OCI-LY3 (cell line): Measurements from ENCODE around the gene C11orf21.

Experiments
- H2AFZ ChIP-seq: fragments of 200-600, 300-600 bp; shearing (Covaris generic); 2 replicates; pipeline ENCODE4 v1.6.0; 2014; ENCODE audit warnings: antibody characterized with exemption, low read depth, low read length
- H3K27ac ChIP-seq: fragments of 200-600, 300-600 bp; sonication (generic); 2 replicates; pipeline ENCODE4 v1.5.1; 2014; ENCODE audit warnings: mild to moderate bottlenecking, low read length, moderate library complexity, mixed read lengths
- H3K27me3 ChIP-seq: fragments of 200-600, 300-600 bp; sonication (generic); 2 replicates; pipeline ENCODE4 v1.6.1; 2014; ENCODE audit warnings: low read depth, low read length, mixed read lengths
- H3K36me3 ChIP-seq: fragments of 200-600, 300-600 bp; sonication (generic); replicated peaks from 2 replicates; pipeline ENCODE3; 2014; ENCODE audit warnings: low read depth, low read length, mixed read lengths
- H3K4me1 ChIP-seq: fragments of 300-600, 200-600 bp; sonication (generic); 2 replicates; pipeline ENCODE4 v1.6.1; 2014; ENCODE audit warnings: low read length, mixed read lengths
- H3K4me2 ChIP-seq: fragments of 200-600, 300-600 bp; sonication (generic); 2 replicates; pipeline ENCODE4 v1.6.1; 2014; ENCODE audit warnings: low read length, mixed read lengths
- H3K4me3 ChIP-seq: fragments of 300-600, 200-600 bp; sonication (generic); 2 replicates; pipeline ENCODE4 v1.5.1; 2014; ENCODE audit warnings: antibody characterized with exemption, mild to moderate bottlenecking, low read length, moderate library complexity
- H3K79me2 ChIP-seq: fragments of 300-600, 200-600 bp; shearing (Covaris generic); 2 replicates; pipeline ENCODE4 v1.6.1; 2014; ENCODE audit warnings: mild to moderate bottlenecking, low read length, mixed read lengths
- H3K9ac ChIP-seq: fragments of 300-600, 200-600 bp; shearing (Covaris generic); 2 replicates; pipeline ENCODE4 v1.6.0; 2014; ENCODE audit warnings: mild to moderate bottlenecking, low read length, moderate library complexity
- H3K9me3 ChIP-seq: fragments of 200-600, 300-600 bp; shearing (Covaris generic); 2 replicates; pipeline ENCODE4 v1.6.1; 2014; ENCODE audit warnings: low read length, mixed read lengths; ENCODE audit not compliant: insufficient read depth
- H4K20me1 ChIP-seq: fragments of 200-600, 300-600 bp; sonication (generic); 2 replicates; pipeline ENCODE4 v1.6.1; 2016; ENCODE audit warnings: low read length, mixed read lengths; ENCODE audit not compliant: insufficient read depth
- CTCF ChIP-seq: fragments of 200-600, 300-600 bp; sonication (generic); IDR thresholded peaks from 2 replicates; pipeline ENCODE4 v1.5.1; 2014; ENCODE audit warnings: antibody characterized with exemption, low read length, low read depth
- EZH2phosphoT487 ChIP-seq: fragments of 200-600 bp; shearing (Covaris generic); IDR thresholded peaks from 2 replicates; pipeline ENCODE4 v1.6.1; 2018; ENCODE audit warnings: antibody characterized with exemption, mixed run types, low read depth

C11orf21 gene

GRCh38 chr11:2295971-2296912 is 5.5 kb downstream of the C11orf21 start:
- H3K9me3 ChIP-seq: no peaks in the 10 kb centered on the region
- no peak overlapping the region for H3K4me3 ChIP-seq
- H3K4me2 ChIP-seq: no peak overlapping the region
- H3K36me3 ChIP-seq: no peaks in the 10 kb centered on the region
- no peaks in the 10 kb centered on the region for H4K20me1 ChIP-seq
- 0 out of 2 replicates have a peak, but pooled peaks cover 5% of the 10 kb centered on the region for H3K27me3 ChIP-seq
- TF ChIP-seq EZH2phosphoT487 (no peak), CTCF (no peak)
- no peaks in the 10 kb centered on the region for H3K79me2 ChIP-seq
- H3K27ac ChIP-seq: no peak overlapping the region
- H3K4me1 ChIP-seq: no peaks in the 10 kb centered on the region
- no peak overlapping the region for H2AFZ ChIP-seq
- no peak overlapping the region for H3K9ac ChIP-seq

GRCh38 chr11:2294926-2295290 is 6.8 kb downstream of the C11orf21 start:
- Histone ChIP-seq H3K36me3 (no peaks in the 10 kb centered on the region), H3K27me3 (0 out of 2 replicates have a peak, but pooled peaks cover 5% of the 10 kb centered on the region), H3K9ac (no peak overlapping the region), H3K4me3 (no peak overlapping the region), H3K4me2 (no peak overlapping the region), H4K20me1 (no peaks in the 10 kb centered on the region), H3K9me3 (no peaks in the 10 kb centered on the region), H3K79me2 (no peaks in the 10 kb centered on the region), H2AFZ (no peak overlapping the region), H3K27ac (no peak overlapping the region), H3K4me1 (no peaks in the 10 kb centered on the region)
- TF ChIP-seq CTCF: no peak
- TF ChIP-seq EZH2phosphoT487: no peak

- H3K79me2 ChIP-seq: no peaks in the 10 kb centered on the region
- no peaks in the 10 kb centered on the region for H4K20me1 ChIP-seq
- H3K27ac ChIP-seq: no peak overlapping the region
- 0 out of 2 replicates have a peak, but pooled peaks cover 5% of the 10 kb centered on the region for H3K27me3 ChIP-seq
- no peak overlapping the region for H3K9ac ChIP-seq
- no peaks in the 10 kb centered on the region for H3K36me3 ChIP-seq
- no peak overlapping the region for H2AFZ ChIP-seq
- no peaks in the 10 kb centered on the region for H3K9me3 ChIP-seq
- H3K4me2 ChIP-seq: no peak overlapping the region
- H3K4me3 ChIP-seq: no peak overlapping the region
- TF ChIP-seq EZH2phosphoT487 (no peak), CTCF (no peak)
- H3K4me1 ChIP-seq: no peaks in the 10 kb centered on the region
Measured at GRCh38 chr11:2293984-2294925, 7.5 kb downstream of the C11orf21 start.
